SU-DHL-6 (cell line): ENCODE data around the gene KCNN3.

Source experiments
- CTCF ChIP-seq: fragments of 200-600 bp; sonication (generic); IDR thresholded peaks from one replicate; pipeline ENCODE4 v1.5.1; 2017; ENCODE audit warnings: antibody characterized with exemption, mild to moderate bottlenecking, low read length, moderate library complexity; ENCODE audit not compliant: insufficient read depth, poor library complexity, severe bottlenecking
- EZH2phosphoT487 ChIP-seq: fragments of 200-600 bp; sonication (generic), shearing (Covaris generic); conservative IDR thresholded peaks from 2 replicates; pipeline ENCODE4 v1.6.1; 2018; ENCODE audit warnings: mild to moderate bottlenecking, antibody characterized with exemption, low read length, moderate library complexity, mixed read lengths

DNA sequence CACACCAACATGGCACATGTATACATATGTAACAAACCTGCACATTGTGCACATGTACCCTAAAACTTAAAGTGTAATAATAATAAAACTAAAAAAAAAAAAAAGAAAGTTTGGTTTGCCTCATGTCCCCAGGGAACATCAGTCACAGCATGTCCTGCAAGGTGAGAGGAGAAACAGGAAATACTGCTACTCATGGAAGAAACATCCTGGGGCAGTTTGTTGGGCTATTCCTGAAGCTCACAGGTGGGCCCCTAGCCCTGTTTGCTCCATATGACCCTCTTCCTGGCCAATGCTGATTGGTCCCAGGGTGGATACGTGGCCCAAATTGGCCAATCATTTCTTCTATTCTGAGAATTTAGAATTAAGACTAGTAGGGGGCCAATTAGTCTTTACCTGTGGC is 158.7 kb downstream of the KCNN3 start:
- TF ChIP-seq CTCF (no peak), EZH2phosphoT487 (no peak)
